Stomach (tissue), 4 donors: ENCODE data around the gene TAOK1.

ENCODE experiments used
- CTCF ChIP-seq, 7 experiments: fragments of 450-650 bp in 4 of 7; fragments of 200-600 bp in 3 of 7; sonication (generic) in 3 of 7; IDR thresholded peaks; one replicate each; pipeline ENCODE4 v1.5.1; 2016 to 2019; ENCODE audit warnings: antibody characterized with exemption in 7 of 7, control low read depth in 2 of 7, mild to moderate bottlenecking in 1 of 7
- POLR2AphosphoS5 ChIP-seq, 3 donors: sonication (generic); formaldehyde crosslinking; IDR thresholded peaks; one replicate each; pipeline ENCODE4 v1.6.1; 2016; ENCODE audit warnings: antibody characterized with exemption in 3 of 3

GRCh38 chr17:29576214-29577000, 186.2 kb downstream of the TAOK1 start:
- TF ChIP-seq POLR2AphosphoS5 (IDR thresholded peaks at IDR 0.05), result no peak
- no peak for TF ChIP-seq CTCF (IDR thresholded peaks at IDR 0.05)
